Duodenal mucosa (tissue), 2 donors: ENCODE measurements around the gene SLC22A13.
"Not testable (repeated sequence)": the region's sequence is repeated elsewhere in the genome, so short reads cannot be mapped to it uniquely, and the experiment has no call there.

ENCODE experiments used
- H3K27ac ChIP-seq: one replicate; pipeline ENCODE4 v1.7.0; 2013; ENCODE audit warnings: low read depth, low read length
- H3K27me3 ChIP-seq, 2 donors: one replicate each; pipeline ENCODE4 v1.7.0; 2013; ENCODE audit warnings: low read length in 2 of 2, control low read depth in 1 of 2; ENCODE audit not compliant: insufficient read depth in 2 of 2, control insufficient read depth in 1 of 2
- H3K36me3 ChIP-seq, 2 donors: one replicate each; pipeline ENCODE4 v1.7.0; 2013; ENCODE audit warnings: low read length in 2 of 2, control low read depth in 1 of 2; ENCODE audit not compliant: insufficient read depth in 2 of 2, control insufficient read depth in 1 of 2
- H3K4me1 ChIP-seq, 2 donors: one replicate each; pipeline ENCODE4 v1.7.0; 2013; ENCODE audit warnings: low read length in 2 of 2, control low read depth in 1 of 2; ENCODE audit not compliant: insufficient read depth in 2 of 2, control insufficient read depth in 1 of 2
- H3K4me3 ChIP-seq, 2 donors: one replicate each; pipeline ENCODE4 v1.7.0; 2013; ENCODE audit warnings: low read length in 2 of 2, low read depth in 1 of 2
- H3K9ac ChIP-seq, 2 donors: one replicate each; pipeline ENCODE4 v1.7.0; 2013; ENCODE audit warnings: low read length in 2 of 2, low read depth in 1 of 2
- H3K9me3 ChIP-seq, 2 donors: one replicate each; pipeline ENCODE4 v1.7.0; 2013; ENCODE audit warnings: low read length in 2 of 2, control low read depth in 1 of 2; ENCODE audit not compliant: control insufficient read depth in 1 of 2

Gene SLC22A13

GRCh38 chr3:38313263-38313662, 47.7 kb downstream of the SLC22A13 start:
- Histone ChIP-seq H3K9me3 (no peaks in the 10 kb centered on the region), H3K4me3 (no peak overlapping the region), H3K27ac (no peak overlapping the region), H3K36me3 (no peaks in the 10 kb centered on the region), H3K27me3 (peaks cover 0 to 4% of the 10 kb centered on the region in 2 donors), H3K9ac (no peak overlapping the region), H3K4me1 (peaks cover 5 to 12% of the 10 kb centered on the region in 2 donors)

GRCh38 chr3:38313695-38314094, 48.1 kb downstream of the SLC22A13 start:
- no peaks in the 10 kb centered on the region for H3K9me3 ChIP-seq
- no peak overlapping the region for H3K27ac ChIP-seq
- no peaks in the 10 kb centered on the region for H3K36me3 ChIP-seq
- no peak overlapping the region for H3K4me3 ChIP-seq
- peaks cover 5 to 12% of the 10 kb centered on the region in 2 donors for H3K4me1 ChIP-seq
- peaks cover 0 to 4% of the 10 kb centered on the region in 2 donors for H3K27me3 ChIP-seq
- no peak overlapping the region for H3K9ac ChIP-seq

GRCh38 chr3:38314112-38314763, 48.6 kb downstream of the SLC22A13 start:
- H3K4me1 ChIP-seq: peaks cover 5 to 12% of the 10 kb centered on the region in 2 donors
- no peak overlapping the region for H3K27ac ChIP-seq
- H3K4me3 ChIP-seq: no peak overlapping the region
- H3K27me3 ChIP-seq: peaks cover 0 to 4% of the 10 kb centered on the region in 2 donors
- no peak overlapping the region for H3K9ac ChIP-seq
- no peaks in the 10 kb centered on the region for H3K36me3 ChIP-seq
- no peaks in the 10 kb centered on the region for H3K9me3 ChIP-seq

- H3K9ac ChIP-seq: no peak overlapping the region
- peaks cover 0 to 4% of the 10 kb centered on the region in 2 donors for H3K27me3 ChIP-seq
- H3K4me3 ChIP-seq: no peak overlapping the region
- no peaks in the 10 kb centered on the region for H3K9me3 ChIP-seq
- H3K36me3 ChIP-seq: no peaks in the 10 kb centered on the region
- H3K27ac ChIP-seq: no peak overlapping the region
- H3K4me1 ChIP-seq: peaks cover 5 to 12% of the 10 kb centered on the region in 2 donors
Measured at GRCh38 chr3:38314764-38315487, 49.3 kb downstream of the SLC22A13 start.

GRCh38 chr3:38315488-38316230, 50.0 kb downstream of the SLC22A13 start:
- H3K9me3 ChIP-seq: no peaks in the 10 kb centered on the region
- H3K9ac ChIP-seq: no peak overlapping the region
- peaks cover 0 to 4% of the 10 kb centered on the region in 2 donors for H3K27me3 ChIP-seq
- no peaks in the 10 kb centered on the region for H3K36me3 ChIP-seq
- no peak overlapping the region for H3K27ac ChIP-seq
- peaks cover 5 to 12% of the 10 kb centered on the region in 2 donors for H3K4me1 ChIP-seq
- no peak overlapping the region for H3K4me3 ChIP-seq

- no peak overlapping the region for H3K27ac ChIP-seq
- peaks cover 0 to 4% of the 10 kb centered on the region in 2 donors for H3K27me3 ChIP-seq
- H3K4me1 ChIP-seq: peaks cover 5 to 12% of the 10 kb centered on the region in 2 donors
- H3K4me3 ChIP-seq: no peak overlapping the region
- H3K9ac ChIP-seq: no peak overlapping the region
- H3K36me3 ChIP-seq: no peaks in the 10 kb centered on the region
- no peaks in the 10 kb centered on the region for H3K9me3 ChIP-seq
Measured at GRCh38 chr3:38316356-38317191, 51.0 kb downstream of the SLC22A13 start.

- Histone ChIP-seq H3K9me3 (no peaks in the 10 kb centered on the region), H3K9ac (no peak overlapping the region), H3K36me3 (no peaks in the 10 kb centered on the region), H3K27me3 (peaks cover 0 to 4% of the 10 kb centered on the region in 2 donors), H3K4me3 (no peak overlapping the region), H3K4me1 (peaks cover 5 to 12% of the 10 kb centered on the region in 2 donors), H3K27ac (no peak overlapping the region)
Measured at GRCh38 chr3:38317192-38317759, 51.7 kb downstream of the SLC22A13 start.

GRCh38 chr3:38318766-38319671, 53.4 kb downstream of the SLC22A13 start:
- Histone ChIP-seq H3K27me3 (peaks cover 0 to 4% of the 10 kb centered on the region in 2 donors), H3K4me1 (peaks cover 5 to 12% of the 10 kb centered on the region in 2 donors), H3K9ac (no peak overlapping the region), H3K36me3 (no peaks in the 10 kb centered on the region), H3K27ac (no peak overlapping the region), H3K4me3 (no peak overlapping the region), H3K9me3 (no peaks in the 10 kb centered on the region)

GRCh38 chr3:38320638-38321037, 55.0 kb downstream of the SLC22A13 start:
- not testable (repeated sequence) for H3K4me3 ChIP-seq, H3K9ac ChIP-seq, H3K36me3 ChIP-seq, H3K9me3 ChIP-seq, H3K27ac ChIP-seq, H3K27me3 ChIP-seq
- H3K4me1 ChIP-seq: peaks cover 5 to 12% of the 10 kb centered on the region in 2 donors
